HPDE6-E6E7 (cell line): ENCODE measurements around the gene KDM6A.
"Not testable (repeated sequence)": the region's sequence is repeated elsewhere in the genome, so short reads cannot be mapped to it uniquely, and the experiment has no call there.

Experiments
- DNase-seq: peaks from one replicate; pipeline ENCODE4 v3.0.0; 2011; ENCODE audit warnings: missing footprints; ENCODE audit errors: extremely low spot score

KDM6A gene

DNA sequence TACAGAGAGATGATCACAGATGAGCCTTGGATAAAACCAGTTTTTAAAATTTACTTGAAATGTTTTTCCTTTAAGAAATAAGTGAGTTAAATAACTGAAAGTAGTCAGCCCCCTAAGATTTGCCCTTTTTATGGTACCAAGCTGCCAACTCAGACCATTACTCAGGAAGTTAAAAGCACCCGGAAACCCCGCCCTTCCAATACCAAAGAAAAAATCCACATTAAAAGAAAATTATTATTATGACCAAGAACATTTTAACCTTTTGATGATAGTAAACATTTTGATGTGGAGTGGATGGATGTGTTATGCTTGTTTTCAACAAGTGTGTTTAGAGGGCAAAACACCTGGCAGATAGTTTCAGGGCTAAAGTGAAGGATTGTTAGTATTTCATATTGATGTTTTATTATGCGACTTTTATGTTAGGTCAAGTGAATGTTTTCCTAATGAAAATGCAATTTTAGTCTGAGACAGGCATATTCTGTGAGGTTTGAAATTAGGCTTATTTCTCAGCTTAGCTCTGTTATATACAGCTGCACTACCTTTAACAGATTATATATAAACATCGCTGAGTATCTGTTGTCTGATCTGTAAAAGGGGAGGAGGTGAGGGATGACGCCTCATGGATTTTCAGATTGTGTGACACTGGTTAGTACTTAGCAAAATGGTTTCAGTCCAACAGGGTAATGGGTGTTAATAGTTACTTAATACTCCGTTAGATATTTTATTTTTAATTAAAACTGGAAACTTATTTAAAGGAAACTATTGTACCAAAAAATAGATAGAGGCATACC lies 89.0 kb downstream of the KDM6A start:
- no peak for DNase-seq

- no peak for DNase-seq
Measured at GRCh38 chrX:44962944-44963343, 90.0 kb downstream of the KDM6A start.

DNA sequence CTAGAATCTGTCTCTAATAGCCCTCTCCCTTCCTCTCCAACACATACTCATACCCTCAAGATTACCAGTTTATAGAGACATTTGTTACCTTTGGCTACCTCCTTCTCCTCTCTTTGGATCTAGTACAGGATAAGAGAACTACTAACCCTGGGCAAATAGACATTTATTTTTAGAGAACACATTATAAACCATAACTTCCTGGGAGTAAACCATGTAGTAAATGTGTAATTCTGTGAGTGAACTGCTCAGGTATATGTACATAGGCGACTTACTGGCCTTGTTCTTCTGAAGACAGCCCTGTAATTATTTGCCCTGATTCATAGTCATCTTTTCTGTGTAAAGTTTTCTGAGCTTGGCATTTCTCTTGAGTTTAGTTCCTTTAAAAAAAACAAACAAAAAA lies 94.2 kb downstream of the KDM6A start:
- no peak for DNase-seq

DNA sequence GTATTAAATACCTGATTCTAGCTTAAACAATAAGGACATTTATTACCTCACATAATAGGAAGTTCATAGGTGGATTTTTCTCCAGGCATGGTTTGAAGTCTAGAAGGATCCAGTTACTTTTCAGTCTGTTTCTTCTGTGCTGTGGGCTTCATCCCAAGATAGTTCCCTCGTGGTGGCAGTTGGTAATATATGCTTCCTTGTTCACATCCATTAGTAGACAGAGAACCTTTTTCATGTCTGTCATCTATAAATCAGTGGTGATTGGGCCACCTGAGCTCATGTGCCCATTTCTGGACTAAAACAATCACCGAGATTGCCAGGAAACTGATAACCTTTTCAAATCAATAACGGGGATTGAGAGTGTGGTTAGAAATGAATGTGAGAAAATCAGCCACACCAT lies 97.7 kb downstream of the KDM6A start:
- no peak for DNase-seq

DNA sequence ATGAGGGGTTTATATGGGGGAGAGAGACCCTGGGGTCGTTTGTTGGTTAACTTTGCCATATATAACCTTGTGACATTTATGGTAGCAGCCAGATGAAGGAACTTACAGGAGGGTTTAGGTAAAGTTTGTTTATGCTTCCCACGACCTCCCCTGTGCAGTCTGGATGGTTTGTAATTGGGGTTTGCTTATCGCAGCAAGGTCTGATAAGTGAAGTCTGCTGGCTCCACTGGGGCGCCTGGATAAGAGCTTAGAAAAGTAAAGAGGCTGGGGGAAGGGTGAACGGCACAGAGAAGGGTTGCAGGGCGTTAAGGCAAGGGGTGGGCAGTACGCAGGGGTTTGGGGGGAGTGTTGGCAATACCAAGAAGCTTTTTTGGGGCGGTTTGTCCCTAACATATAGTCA lies 98.7 kb downstream of the KDM6A start:
- DNase-seq, result no peak

DNA sequence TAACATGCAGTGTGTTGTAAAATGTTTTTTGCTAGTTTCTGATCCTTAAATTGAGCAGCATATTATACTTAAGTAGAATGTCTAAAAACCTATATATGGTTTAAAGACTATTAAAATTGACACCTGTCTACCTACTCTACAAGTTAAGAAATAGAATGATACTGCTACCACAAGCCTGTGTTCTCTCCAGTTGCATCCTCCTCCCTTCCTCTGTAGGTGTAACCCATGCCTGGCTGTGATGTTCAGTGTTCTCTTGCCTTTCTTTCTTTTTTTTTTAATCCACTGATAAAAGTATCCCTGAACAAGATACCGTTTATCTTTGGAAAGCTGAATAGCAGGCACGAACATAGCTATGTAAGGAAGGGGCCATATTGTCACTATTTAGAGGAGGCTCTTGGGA lies 99.1 kb downstream of the KDM6A start:
- DNase-seq, result no peak

- DNase-seq, result no peak
Measured at GRCh38 chrX:44973420-44973932, 100.5 kb downstream of the KDM6A start.

GRCh38 chrX:44974451-44974850 lies 101.5 kb downstream of the KDM6A start:
- peak; percentile 54 for DNase-seq

GRCh38 chrX:44975666-44976263 lies 102.8 kb downstream of the KDM6A start:
- DNase-seq, result no peak

GRCh38 chrX:44978976-44979375 lies 106.0 kb downstream of the KDM6A start:
- no peak for DNase-seq

DNA sequence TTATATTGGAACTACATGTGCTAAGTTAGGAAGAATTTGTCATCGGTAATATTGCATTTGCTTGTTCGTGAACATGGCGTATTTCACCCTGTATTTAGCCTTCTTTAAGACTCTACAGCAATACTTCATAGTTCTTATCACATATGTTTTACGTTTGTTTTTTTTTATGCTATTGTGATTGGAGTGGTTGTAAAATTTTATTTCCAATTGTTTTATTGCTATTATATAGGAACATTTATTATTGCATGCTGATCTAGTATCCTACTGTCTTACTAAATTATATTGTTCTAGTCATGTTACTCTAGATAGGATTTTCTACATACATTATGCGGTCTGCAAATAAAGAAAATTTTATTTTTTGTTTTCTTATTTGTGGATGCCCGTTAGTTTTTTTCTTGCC lies 107.4 kb downstream of the KDM6A start:
- no peak for DNase-seq

DNA sequence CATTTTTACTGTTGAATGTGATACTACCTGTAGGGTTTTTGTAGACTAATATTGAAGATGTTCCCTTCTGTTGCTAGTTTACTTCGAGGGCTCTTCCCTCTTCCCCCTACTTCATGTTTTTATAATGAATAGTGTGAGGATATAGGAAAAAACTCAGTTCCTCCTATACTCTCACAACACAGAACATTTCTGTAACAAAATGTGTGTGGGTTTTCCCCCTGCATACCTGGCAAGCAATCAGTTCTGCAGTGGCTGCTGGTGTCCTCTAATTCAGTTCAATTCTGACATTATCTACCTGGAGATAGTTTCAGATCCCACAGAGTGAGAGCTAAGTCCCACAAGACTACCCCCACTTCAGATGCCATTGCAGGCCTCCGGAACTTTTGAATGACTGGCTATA lies 107.9 kb downstream of the KDM6A start:
- no peak for DNase-seq

- no peak for DNase-seq
Measured at GRCh38 chrX:44989995-44990770, 117.2 kb downstream of the KDM6A start.

DNA sequence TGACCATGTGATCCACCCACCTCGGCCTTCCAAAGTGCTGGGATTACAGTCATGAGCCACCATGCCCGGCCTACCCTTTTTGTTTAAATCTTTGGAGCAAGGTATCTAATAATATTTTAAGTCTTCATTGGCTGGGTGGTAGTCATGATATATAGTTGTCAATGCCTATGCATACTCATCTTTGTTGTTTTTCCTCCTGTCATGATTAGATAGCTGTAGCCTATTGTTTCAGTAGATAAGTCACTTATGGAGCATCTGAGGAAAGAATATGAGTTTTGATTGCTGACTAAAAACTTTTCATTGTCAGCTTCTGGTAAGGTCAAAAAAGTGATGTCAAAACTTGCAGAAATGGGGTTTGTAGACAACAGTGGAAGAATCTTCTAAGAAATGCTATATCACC lies 119.8 kb downstream of the KDM6A start:
- DNase-seq, result no peak

DNA sequence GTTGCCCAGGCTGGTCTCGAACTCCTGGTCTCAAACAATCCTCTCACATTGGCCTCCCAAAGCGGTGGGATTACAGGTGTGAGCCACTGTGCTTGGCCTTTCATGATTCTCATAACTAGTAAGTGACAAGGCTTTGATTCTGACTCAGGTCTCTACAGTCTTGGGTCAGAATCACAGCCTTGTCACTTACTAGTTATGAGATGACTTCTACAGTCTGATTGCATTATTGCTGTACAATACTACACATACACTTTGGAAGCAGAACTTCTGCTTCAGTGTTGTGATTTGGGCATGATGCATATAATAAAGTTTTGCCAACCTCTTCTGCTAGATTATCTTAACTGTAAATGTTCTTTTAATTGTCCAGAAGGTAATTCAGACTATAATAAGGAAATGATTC lies 123.3 kb downstream of the KDM6A start:
- no peak for DNase-seq

- no peak for DNase-seq
Measured at GRCh38 chrX:44997282-44997812, 124.4 kb downstream of the KDM6A start.

- no peak for DNase-seq
Measured at GRCh38 chrX:44997888-44998287, 124.9 kb downstream of the KDM6A start.

DNA sequence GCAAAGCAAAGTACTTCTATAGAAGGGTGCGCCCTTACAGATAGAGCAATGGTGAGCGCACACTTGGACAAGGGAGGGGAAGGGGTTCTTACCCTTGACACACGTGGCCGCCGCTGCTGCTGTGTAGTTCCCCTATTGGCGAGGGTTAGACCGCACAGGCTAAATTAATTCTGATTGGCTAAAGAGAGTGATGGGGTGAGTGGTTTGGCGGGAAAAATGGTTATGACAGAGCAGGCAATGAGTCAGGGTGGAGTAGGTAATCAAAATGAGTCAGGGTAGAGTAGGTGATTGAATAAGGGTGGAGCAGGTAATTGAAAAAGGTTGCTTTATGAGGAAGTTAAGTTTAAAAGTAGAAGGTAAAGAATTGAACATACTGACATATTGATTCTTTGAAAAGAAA lies 126.2 kb downstream of the KDM6A start:
- not testable (repeated sequence) for DNase-seq

- not testable (repeated sequence) for DNase-seq
Measured at GRCh38 chrX:44999872-45000271, 126.9 kb downstream of the KDM6A start.

DNA sequence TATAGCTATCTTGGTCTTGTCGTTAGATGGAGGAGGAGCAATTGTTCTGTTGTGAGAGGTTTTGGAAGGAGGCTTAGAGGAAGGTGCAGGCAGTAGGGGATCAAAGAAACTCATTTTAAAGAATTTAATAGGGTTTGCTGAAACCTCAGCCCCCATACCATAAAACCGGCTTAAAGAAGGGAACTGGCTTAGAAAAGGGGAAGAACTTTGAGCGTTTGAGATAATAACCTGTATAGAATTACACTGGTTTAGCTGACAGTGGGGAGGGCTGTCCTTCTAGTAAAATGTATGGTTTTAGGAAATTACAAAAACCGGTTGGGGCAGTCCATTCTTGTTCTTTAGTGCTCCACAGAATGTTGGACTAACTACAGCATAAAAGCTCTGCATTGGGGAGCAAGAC lies 128.1 kb downstream of the KDM6A start:
- DNase-seq, result no peak

- no peak for DNase-seq
Measured at GRCh38 chrX:45003085-45003484, 130.1 kb downstream of the KDM6A start.
